Measurements from ENCODE around the gene HADH.

The HADH gene

DNA sequence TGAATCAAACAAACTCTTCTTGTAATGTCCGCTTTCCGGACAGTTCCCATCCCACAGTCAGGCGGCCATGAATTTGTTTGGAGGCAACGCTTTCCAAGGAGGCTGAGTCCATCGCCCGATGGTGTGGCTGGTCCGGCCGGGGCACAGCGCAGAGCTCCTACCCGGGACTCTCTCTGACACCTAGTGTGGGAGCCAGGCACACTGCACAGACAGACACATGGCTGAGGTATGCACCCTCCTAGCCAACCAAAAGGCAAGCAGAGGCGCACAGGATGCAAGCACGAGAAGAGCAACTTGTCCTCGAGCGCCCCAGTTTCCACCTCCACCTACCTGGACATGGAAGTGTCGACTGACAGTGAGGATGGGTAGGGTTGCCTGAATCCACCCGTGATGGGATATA lies 91.6 kb downstream of the HADH start:
- H3K4me3 ChIP-seq (ENCODE audit: low read depth, low read length) = no peak overlapping the region
- no peak for DNase-seq (ENCODE audit: low read depth, low spot score)
- in situ Hi-C loops (cut with HindIII; ENCODE audit: low sequenced_read_pairs) = no loop called here
- TF ChIP-seq, protein P1, sequence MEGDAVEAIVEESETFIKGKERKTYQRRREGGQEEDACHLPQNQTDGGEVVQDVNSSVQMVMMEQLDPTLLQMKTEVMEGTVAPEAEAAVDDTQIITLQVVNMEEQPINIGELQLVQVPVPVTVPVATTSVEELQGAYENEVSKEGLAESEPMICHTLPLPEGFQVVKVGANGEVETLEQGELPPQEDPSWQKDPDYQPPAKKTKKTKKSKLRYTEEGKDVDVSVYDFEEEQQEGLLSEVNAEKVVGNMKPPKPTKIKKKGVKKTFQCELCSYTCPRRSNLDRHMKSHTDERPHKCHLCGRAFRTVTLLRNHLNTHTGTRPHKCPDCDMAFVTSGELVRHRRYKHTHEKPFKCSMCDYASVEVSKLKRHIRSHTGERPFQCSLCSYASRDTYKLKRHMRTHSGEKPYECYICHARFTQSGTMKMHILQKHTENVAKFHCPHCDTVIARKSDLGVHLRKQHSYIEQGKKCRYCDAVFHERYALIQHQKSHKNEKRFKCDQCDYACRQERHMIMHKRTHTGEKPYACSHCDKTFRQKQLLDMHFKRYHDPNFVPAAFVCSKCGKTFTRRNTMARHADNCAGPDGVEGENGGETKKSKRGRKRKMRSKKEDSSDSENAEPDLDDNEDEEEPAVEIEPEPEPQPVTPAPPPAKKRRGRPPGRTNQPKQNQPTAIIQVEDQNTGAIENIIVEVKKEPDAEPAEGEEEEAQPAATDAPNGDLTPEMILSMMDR (IDR thresholded peaks at IDR 0.05; ENCODE audit: low read depth, low read length) = no peak

Data from astrocyte of the spinal cord (primary cell).